Small intestine (tissue), 7 donors: ENCODE data around the gene TCF19. TPM values are rescaled to one million over a fixed set of nuclear protein-coding genes. Genes with fewer than 3 reads are reported as not detected.
"Not testable (repeated sequence)": the region's sequence is repeated elsewhere in the genome, so short reads cannot be mapped to it uniquely, and the experiment has no call there.

ENCODE experiments used
- DNase-seq, 2 donors: peaks; one replicate each; pipeline versions ENCODE4 v3.0.0 to v3.0.0-alpha.2; 2013
- FAIRE-seq: peaks from 2 replicates; lab custom pipeline; 2012; peaks lifted over from hg19 to GRCh38; lab: Jason Lieb, UNC
- H3K27ac ChIP-seq, 3 donors: one replicate each; pipeline ENCODE4 v1.5.1; 2013; ENCODE audit warnings: low read length in 2 of 3, mild to moderate bottlenecking in 2 of 3, control low read depth in 1 of 3, inconsistent platforms in 1 of 3, low read depth in 1 of 3, moderate library complexity in 1 of 3
- H3K27me3 ChIP-seq, 3 donors: one replicate each; pipeline ENCODE4 v1.6.1; 2013; ENCODE audit warnings: low read length in 3 of 3, inconsistent platforms in 1 of 3; ENCODE audit not compliant: control insufficient read depth in 3 of 3, insufficient read depth in 3 of 3
- H3K36me3 ChIP-seq, 3 donors: one replicate each; pipeline ENCODE4 v1.6.1; 2013; ENCODE audit warnings: low read length in 3 of 3, inconsistent platforms in 1 of 3, low read depth in 1 of 3, mild to moderate bottlenecking in 1 of 3, moderate library complexity in 1 of 3; ENCODE audit not compliant: control insufficient read depth in 3 of 3, insufficient read depth in 2 of 3
- H3K4me1 ChIP-seq, 3 donors: one replicate each; pipeline ENCODE4 v1.6.1; 2013; ENCODE audit warnings: low read length in 2 of 3, inconsistent platforms in 1 of 3, low read depth in 1 of 3, mild to moderate bottlenecking in 1 of 3, moderate library complexity in 1 of 3; ENCODE audit not compliant: control insufficient read depth in 3 of 3, insufficient read depth in 2 of 3
- H3K4me3 ChIP-seq, 3 donors: one replicate each; pipeline ENCODE4 v1.5.1; 2013; ENCODE audit warnings: low read length in 3 of 3, control low read depth in 1 of 3, inconsistent platforms in 1 of 3, low read depth in 1 of 3, mild to moderate bottlenecking in 1 of 3, moderate library complexity in 1 of 3
- H3K9me3 ChIP-seq, 2 donors: one replicate each; pipeline ENCODE4 v1.6.1; 2013; ENCODE audit warnings: low read depth in 1 of 2, low read length in 1 of 2; ENCODE audit not compliant: control insufficient read depth in 2 of 2, insufficient read depth in 1 of 2
- WGBS, 3 donors: extraction: QIAGEN DNeasy Blood & Tissue Kit; methylation state at CpG; one replicate each; pipeline ENCODE4 v1.1.7; 2013; 5-methylcytosine and 5-hydroxymethylcytosine counted together
- polyA plus RNA-seq, 4 donors: library from polyadenylated mRNA; stranded (reverse) in 3 of 4; unstranded in 1 of 4; fragments of 200-250 nt in 3 of 4; fragments of 120-200 nt in 1 of 4; gene quantifications; one replicate each; pipeline versions ENCODE4 v1.2.1 to v1.2.3, GENCODE V29; 2013
- donor health status: healthy with polysubstance abuse.
- donor health status: control.
- donor health status: control.
- donor health status: Bipolar disorder and iron deficiency.
- donor health status: healthy.

TCF19 gene
- polyA plus RNA-seq, 4 donors = 1.8 to 12.8 (median 4.9) TPM

DNA sequence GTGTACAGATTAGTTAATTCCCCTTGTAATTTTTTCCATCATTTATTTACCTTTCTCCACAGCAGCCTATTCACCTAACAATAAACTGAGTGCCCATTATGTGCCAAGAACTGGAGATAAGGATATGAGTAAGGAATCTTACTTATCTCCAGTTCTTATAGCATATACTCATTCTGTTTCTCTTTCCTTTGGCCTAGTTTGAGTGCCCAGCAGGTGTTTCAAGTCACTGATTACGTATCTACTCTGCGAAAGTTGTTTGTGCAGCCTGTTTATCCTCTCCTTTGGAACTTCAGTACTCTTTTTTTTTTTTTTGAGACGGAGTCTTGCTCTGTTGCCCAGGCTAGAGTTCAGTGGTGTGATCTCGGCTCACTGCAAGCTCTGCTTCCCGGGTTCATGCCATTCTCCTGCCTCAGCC is 29.4 kb downstream of the TCF19 start:
- Histone ChIP-seq H3K9me3 (no peaks in the 10 kb centered on the region), H3K4me1 (no peaks in the 10 kb centered on the region), H3K36me3 (no peaks in the 10 kb centered on the region), H3K4me3 (no peak overlapping the region), H3K27ac (no peak overlapping the region), H3K27me3 (no peaks in the 10 kb centered on the region)
- WGBS, 3 donors = 27 to 57% (median 48%) methylated on average over 5 of the region's 5 CpGs
- DNase-seq (peak; percentile 43 to 97), FAIRE-seq (no peak)

DNA sequence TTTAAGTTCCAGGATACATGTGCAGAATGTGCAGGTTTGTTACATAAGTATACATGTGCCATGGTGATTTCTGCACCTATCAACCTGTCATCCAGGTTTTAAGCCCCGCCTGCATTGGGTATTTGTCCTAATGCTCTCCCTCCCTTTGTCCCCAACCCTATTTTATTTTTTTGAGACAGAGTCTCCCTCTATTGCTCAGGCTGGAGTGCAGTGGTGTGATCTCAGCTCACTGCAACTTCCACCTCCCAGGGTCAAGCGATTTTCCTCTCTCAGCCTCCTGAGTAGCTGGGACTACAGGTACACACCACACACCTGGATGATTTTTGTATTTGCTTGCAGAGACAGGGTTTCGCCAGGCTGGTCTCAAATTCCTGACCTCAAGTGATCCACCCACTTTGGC is 30.8 kb downstream of the TCF19 start:
- not testable (repeated sequence) for H3K27me3 ChIP-seq, H3K27ac ChIP-seq, H3K4me3 ChIP-seq, H3K9me3 ChIP-seq, H3K36me3 ChIP-seq, DNase-seq, H3K4me1 ChIP-seq, FAIRE-seq
- 54 to 83% (median 73%) methylated on average over 3 of the region's 3 CpGs for WGBS, 3 donors

DNA sequence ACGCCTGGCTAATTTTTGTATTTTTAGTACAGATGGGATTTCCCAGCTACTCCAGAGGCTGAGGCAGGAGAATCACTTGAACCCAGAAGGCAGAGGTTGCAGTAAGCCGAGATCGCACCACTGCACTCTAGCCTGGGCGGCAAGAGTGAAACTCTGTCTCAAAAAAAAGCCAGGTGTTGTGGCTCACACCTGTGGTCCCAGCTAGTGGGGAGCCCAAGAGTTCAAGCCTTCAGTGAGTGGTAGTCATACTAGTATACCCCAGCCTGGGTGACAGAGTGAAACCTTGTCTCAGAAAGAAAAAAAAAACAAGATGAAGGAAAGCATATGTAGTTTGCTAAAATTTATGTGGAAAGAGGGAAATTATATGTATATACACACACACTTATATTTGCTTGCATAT is 32.1 kb downstream of the TCF19 start:
- no peak overlapping the region for H3K4me3 ChIP-seq
- H3K27ac ChIP-seq = no peak overlapping the region
- DNase-seq (no peak), FAIRE-seq (no peak)
- H3K9me3 ChIP-seq = no peaks in the 10 kb centered on the region
- no peaks in the 10 kb centered on the region for H3K27me3 ChIP-seq
- H3K36me3 ChIP-seq = no peaks in the 10 kb centered on the region
- no peaks in the 10 kb centered on the region for H3K4me1 ChIP-seq
- WGBS, 3 donors = 60 to 75% (median 69%) methylated on average over 4 of the region's 4 CpGs

GRCh38 chr6:31192431-31193105 is 34.2 kb downstream of the TCF19 start:
- 45 to 53% (median 47%) methylated on average over 10 of the region's 10 CpGs for WGBS, 3 donors
- FAIRE-seq, H3K4me3 ChIP-seq, H3K4me1 ChIP-seq, H3K27ac ChIP-seq, H3K36me3 ChIP-seq, H3K27me3 ChIP-seq, H3K9me3 ChIP-seq: not testable (repeated sequence)
- DNase-seq = peak; percentile 71 to 83

- no peak overlapping the region for H3K4me3 ChIP-seq
- no peaks in the 10 kb centered on the region for H3K4me1 ChIP-seq
- DNase-seq = no peak
- no peaks in the 10 kb centered on the region for H3K36me3 ChIP-seq
- no peak overlapping the region for H3K27ac ChIP-seq
- no peaks in the 10 kb centered on the region for H3K27me3 ChIP-seq
- WGBS, 3 donors = 73 to 82% (median 75%) methylated on average over 8 of the region's 8 CpGs
- H3K9me3 ChIP-seq = no peaks in the 10 kb centered on the region
- no peak for FAIRE-seq
These were observed 34.8 kb downstream of the TCF19 start for GRCh38 chr6:31193206-31193605.

DNA sequence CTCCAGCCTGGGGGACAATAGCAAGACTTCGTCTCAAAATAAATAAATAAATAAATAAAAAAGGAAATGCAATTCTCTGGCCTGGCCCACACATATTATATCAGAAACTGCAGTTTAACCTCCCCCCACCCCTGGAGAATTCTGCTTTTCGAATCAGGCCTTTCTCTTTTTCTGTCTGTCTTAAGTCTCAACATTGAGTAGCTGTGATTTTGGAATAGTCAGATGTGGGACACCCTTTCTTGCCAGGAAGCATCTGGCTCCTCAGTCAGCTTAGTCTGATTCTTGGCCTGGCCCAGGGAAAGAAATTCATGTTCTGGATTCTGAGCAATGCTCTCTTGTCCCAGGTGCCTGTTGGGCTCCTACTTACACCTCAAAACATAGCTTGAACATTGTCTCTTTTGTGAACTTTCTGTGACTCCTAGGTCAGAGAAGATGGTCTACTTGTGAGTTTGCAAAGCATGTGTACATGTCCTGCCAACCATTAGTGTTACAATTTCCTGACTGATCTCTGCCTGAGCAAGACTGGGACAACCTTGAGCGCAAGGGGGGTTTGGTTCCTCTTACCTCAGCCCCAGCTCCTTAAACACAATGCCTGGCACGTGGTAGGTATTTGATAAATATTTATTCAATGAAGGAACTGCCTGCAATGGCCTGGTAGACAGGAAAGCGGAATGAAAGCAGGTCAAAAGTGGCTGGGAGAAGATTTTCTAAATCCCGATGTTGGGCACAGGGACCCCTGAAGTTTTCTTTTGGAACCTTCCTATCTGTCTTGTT is 35.9 kb downstream of the TCF19 start:
- H3K4me3 ChIP-seq = no peak overlapping the region
- no peak overlapping the region for H3K27ac ChIP-seq
- H3K4me1 ChIP-seq = no peaks in the 10 kb centered on the region
- no peak for FAIRE-seq
- no peak for DNase-seq
- no peaks in the 10 kb centered on the region for H3K27me3 ChIP-seq
- H3K36me3 ChIP-seq = no peaks in the 10 kb centered on the region
- WGBS, 3 donors = 75 to 83% (median 81%) methylated on average over 6 of the region's 6 CpGs
- H3K9me3 ChIP-seq = no peaks in the 10 kb centered on the region

- H3K27me3 ChIP-seq, FAIRE-seq, H3K4me3 ChIP-seq, H3K4me1 ChIP-seq, H3K36me3 ChIP-seq, DNase-seq, H3K9me3 ChIP-seq, H3K27ac ChIP-seq: not testable (repeated sequence)
- 93 to 96% (median 95%) methylated on average over 21 to 41 of the region's 41 CpGs for WGBS, 3 donors
These were observed 37.1 kb downstream of the TCF19 start for GRCh38 chr6:31195308-31195979.

- H3K36me3 ChIP-seq, H3K27me3 ChIP-seq, DNase-seq, FAIRE-seq, H3K9me3 ChIP-seq, H3K4me1 ChIP-seq: not testable (repeated sequence)
- WGBS, 3 donors = 68 to 72% (median 70%) methylated on average over 25 of the region's 25 CpGs
- Histone ChIP-seq H3K27ac (peak overlapping the region in 1 of 3 donors; percentile 99), H3K4me3 (peak overlapping the region in 2 of 3 donors; percentile 74 to 77)
These were observed 38.0 kb downstream of the TCF19 start for GRCh38 chr6:31196251-31197022.
